Endodermal cell (in vitro differentiated cells): ENCODE data around the gene TXNDC8. TPM values are rescaled to one million over a fixed set of nuclear protein-coding genes. Genes with fewer than 3 reads are reported as not detected.

Source experiments
- DNase-seq: peaks from one replicate; pipeline ENCODE4 v3.0.0-alpha.2; 2017
- H3K27ac ChIP-seq: 2 replicates; pipeline ENCODE4 v1.5.1; 2013; ENCODE audit warnings: mild to moderate bottlenecking, low read depth, low read length, moderate library complexity
- H3K27me3 ChIP-seq: 2 replicates; pipeline ENCODE4 v1.6.1; 2013; ENCODE audit warnings: mild to moderate bottlenecking, low read length, moderate library complexity; ENCODE audit not compliant: insufficient read depth, control insufficient read depth, poor library complexity, severe bottlenecking
- H3K36me3 ChIP-seq: 2 replicates; pipeline ENCODE4 v1.7.0; 2013; ENCODE audit warnings: mild to moderate bottlenecking, low read length, moderate library complexity; ENCODE audit not compliant: control insufficient read depth, insufficient read depth
- H3K4me1 ChIP-seq: one replicate; pipeline ENCODE4 v1.7.0; 2013; ENCODE audit warnings: low read length; ENCODE audit not compliant: control insufficient read depth, insufficient read depth
- H3K4me3 ChIP-seq: 2 replicates; pipeline ENCODE4 v1.5.1; 2013; ENCODE audit warnings: mild to moderate bottlenecking, low read length, moderate library complexity
- H3K9ac ChIP-seq: 2 replicates; pipeline ENCODE4 v1.6.1; 2013; ENCODE audit warnings: mild to moderate bottlenecking, low read length, moderate library complexity; ENCODE audit not compliant: poor library complexity, severe bottlenecking; ENCODE audit errors: extremely low read depth
- H3K9me3 ChIP-seq: 2 replicates; pipeline ENCODE4 v1.6.1; 2013; ENCODE audit warnings: mild to moderate bottlenecking, low read length, moderate library complexity; ENCODE audit not compliant: control insufficient read depth
- H3K27ac Mint-ChIP-seq: 2 replicates; pipeline ENCODE4 v1.8.0; 2020; ENCODE audit warnings: mixed read lengths
- H3K27me3 Mint-ChIP-seq: 2 replicates; pipeline ENCODE4 v1.8.0; 2021; ENCODE audit warnings: mild to moderate bottlenecking, mixed read lengths; ENCODE audit not compliant: insufficient read depth
- H3K36me3 Mint-ChIP-seq: 2 replicates; pipeline ENCODE4 v1.8.0; 2020; ENCODE audit warnings: low read depth, mixed read lengths
- H3K4me1 Mint-ChIP-seq: 2 replicates; pipeline ENCODE4 v1.8.0; 2020; ENCODE audit warnings: mixed read lengths
- H3K4me3 Mint-ChIP-seq: 2 replicates; pipeline ENCODE4 v1.8.0; 2020; ENCODE audit warnings: mild to moderate bottlenecking, moderate library complexity, mixed read lengths
- H3K9me3 Mint-ChIP-seq: 2 replicates; pipeline ENCODE4 v1.8.0; 2020; ENCODE audit warnings: mild to moderate bottlenecking, mixed read lengths
- CTCF ChIP-seq: fragments of 200-600 bp; sonication (generic); conservative IDR thresholded peaks from 2 replicates; pipeline ENCODE4 v1.5.0; 2021; ENCODE audit warnings: antibody characterized with exemption, mild to moderate bottlenecking
- WGBS, 2 experiments: methylation state at CpG; one replicate each; pipeline versions ENCODE4 v1.1.5 to v1.1.7; 2013; ENCODE audit warnings: missing lambda C conversion rate in 2 of 2, mixed read lengths in 1 of 2; ENCODE audit not compliant: insufficient coverage in 1 of 2, insufficient read length in 1 of 2; 5-methylcytosine and 5-hydroxymethylcytosine counted together
- long read RNA-seq, 4 experiments: library from polyadenylated mRNA in 2 of 4; library from RNA in 1 of 4; library from capped mRNA in 1 of 4; stranded (forward) in 3 of 4; unstranded in 1 of 4; transcript quantifications; one replicate each; pipeline ENCODE4 v2.0.0, GENCODE V29; 2020 to 2021; ENCODE audit warnings: inconsistent platforms in 1 of 4
- polyA plus RNA-seq, 2 experiments: library from polyadenylated mRNA; stranded (reverse); fragments of 50-300 nt; gene quantifications; one replicate each; pipeline ENCODE4 v1.2.3, GENCODE V29; 2013
- total RNA-seq, 2 donors: library from RNA; stranded (reverse); fragmentation: NEBNext Ultra II Directional in 1 of 2; extraction: Animal tissue kit (Norgen Biotek cat#: 25700) in 1 of 2; gene quantifications; 2 replicates in 1 of 2; 3 replicates in 1 of 2; pipeline ENCODE4 v1.2.1, GENCODE V29; 2021

TXNDC8 gene
- not detected for total RNA-seq
- polyA plus RNA-seq (2013, experiment 1 of 2), result not detected
- polyA plus RNA-seq (2013, experiment 2 of 2), result not detected
- long read RNA-seq, experiment 1, result 0 reads
- long read RNA-seq, experiment 2, result 0 reads
- long read RNA-seq, experiment 3, result 0 reads
- long read RNA-seq, experiment 4, result 0 reads

GRCh38 chr9:110337727-110338126 lies at the start of gene TXNDC8:
Gene TXNDC8 (minus strand): TSS chr9:110337863.
- H3K9ac ChIP-seq, result no peak within 1 kb of the TSS

GRCh38 chr9:110383491-110383890 lies 45.8 kb upstream of the TXNDC8 start:
- no peaks in the 10 kb centered on the region for H3K36me3 Mint-ChIP-seq
- Histone ChIP-seq H3K9me3 (no peaks in the 10 kb centered on the region), H3K27me3 (no peaks in the 10 kb centered on the region), H3K36me3 (no peaks in the 10 kb centered on the region), H3K9ac (no peak overlapping the region), H3K4me1 (no peaks in the 10 kb centered on the region), H3K27ac (no peak overlapping the region), H3K4me3 (no peak overlapping the region)
- H3K4me1 Mint-ChIP-seq, result no peaks in the 10 kb centered on the region
- no peak for TF ChIP-seq CTCF
- no peak for DNase-seq
- H3K27me3 Mint-ChIP-seq, result peaks cover 2% of the 10 kb centered on the region
- H3K4me3 Mint-ChIP-seq, result no peak overlapping the region
- H3K9me3 Mint-ChIP-seq, result peaks cover 2% of the 10 kb centered on the region
- no peak overlapping the region for H3K27ac Mint-ChIP-seq
- WGBS, 2 experiments, result 89 to 100% methylated on average over 1 to 6 of the region's 6 CpGs

More at GRCh38 chr9:110337727-110338126, at the start of gene TXNDC8:
- Histone ChIP-seq H3K4me3 (no peak within 1 kb of the TSS), H3K27me3 (no peaks in the 10 kb centered on the region), H3K36me3 (no peaks in the 10 kb centered on the region), H3K9me3 (no peaks in the 10 kb centered on the region), H3K27ac (no peak within 1 kb of the TSS), H3K4me1 (no peaks in the 10 kb centered on the region)
- Mint-ChIP-seq H3K36me3 (no peaks in the 10 kb centered on the region), H3K4me1 (no peaks in the 10 kb centered on the region), H3K27ac (no peak within 1 kb of the TSS), H3K27me3 (peaks cover 1% of the 10 kb centered on the region), H3K9me3 (no peaks in the 10 kb centered on the region), H3K4me3 (no peak within 1 kb of the TSS)
- WGBS, 2 experiments, result 86 to 95% methylated on average over 1 of the region's 1 CpG
- DNase-seq, result no peak
- no peak for TF ChIP-seq CTCF

- H3K36me3 Mint-ChIP-seq, result no peaks in the 10 kb centered on the region
- no peaks in the 10 kb centered on the region for H3K4me1 Mint-ChIP-seq
- Histone ChIP-seq H3K4me3 (no peak overlapping the region), H3K27ac (no peak overlapping the region), H3K9me3 (no peaks in the 10 kb centered on the region), H3K36me3 (no peaks in the 10 kb centered on the region), H3K27me3 (no peaks in the 10 kb centered on the region), H3K4me1 (no peaks in the 10 kb centered on the region), H3K9ac (no peak overlapping the region)
- peaks cover 2% of the 10 kb centered on the region for H3K9me3 Mint-ChIP-seq
- H3K27me3 Mint-ChIP-seq, result peaks cover 2% of the 10 kb centered on the region
- H3K27ac Mint-ChIP-seq, result no peak overlapping the region
- no peak for DNase-seq
- 92 to 97% methylated on average over 3 to 4 of the region's 4 CpGs for whole genome bisulfite sequencing, 2 experiments
- no peak overlapping the region for H3K4me3 Mint-ChIP-seq
- no peak for TF ChIP-seq CTCF
Measured at GRCh38 chr9:110382731-110383130, 45.1 kb upstream of the TXNDC8 start.
